K562 treated with DMSO at 1 percent for 4 hours (cell line): ENCODE data around the gene CCL4. TPM values are rescaled to one million over a fixed set of nuclear protein-coding genes. Genes with fewer than 3 reads are reported as not detected.

Source experiments
- total RNA-seq: library from RNA; unstranded; fragments of 300-600 nt; gene quantifications from 2 replicates; pipeline ENCODE4 v1.2.3, GENCODE V29; 2022; ENCODE audit not compliant: insufficient read depth

Gene CCL4
- total RNA-seq = not detected in 2 replicates

DNA sequence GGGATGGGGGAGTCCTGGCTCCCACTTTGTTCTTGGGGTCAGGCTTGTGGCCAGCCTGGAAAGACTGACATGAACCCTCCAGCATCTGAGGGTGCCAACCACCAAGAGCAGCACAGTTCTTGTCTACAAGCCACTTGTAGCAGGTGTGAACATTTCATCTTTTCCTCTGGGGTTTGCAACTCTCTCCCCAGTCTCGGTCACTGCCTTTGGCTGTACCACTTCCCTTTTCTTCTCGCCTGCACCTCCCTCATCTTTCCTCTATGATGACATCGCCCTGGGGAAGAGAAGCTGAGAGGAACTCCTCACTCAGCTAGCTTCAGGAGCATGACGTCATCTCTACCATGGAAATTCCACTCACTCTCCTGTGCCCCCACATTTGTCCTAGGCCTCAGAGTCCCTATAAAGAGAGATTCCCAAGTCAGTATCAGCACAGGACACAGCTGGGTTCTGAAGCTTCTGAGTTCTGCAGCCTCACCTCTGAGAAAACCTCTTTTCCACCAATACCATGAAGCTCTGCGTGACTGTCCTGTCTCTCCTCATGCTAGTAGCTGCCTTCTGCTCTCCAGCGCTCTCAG, at the start of gene CCL4:
Gene CCL4 (plus strand): TSS at position 427 of the 575 bp plus-strand sequence. CDS start 79 bp downstream, at position 506.

GRCh38 chr17:36063786-36064541, 39.7 kb upstream of the CCL4 start, which contains the start of gene CCL18:
Gene CCL18, plus strand, starts transcription at chr17:36064272. Its CDS starts 71 bp downstream, at chr17:36064343.

DNA sequence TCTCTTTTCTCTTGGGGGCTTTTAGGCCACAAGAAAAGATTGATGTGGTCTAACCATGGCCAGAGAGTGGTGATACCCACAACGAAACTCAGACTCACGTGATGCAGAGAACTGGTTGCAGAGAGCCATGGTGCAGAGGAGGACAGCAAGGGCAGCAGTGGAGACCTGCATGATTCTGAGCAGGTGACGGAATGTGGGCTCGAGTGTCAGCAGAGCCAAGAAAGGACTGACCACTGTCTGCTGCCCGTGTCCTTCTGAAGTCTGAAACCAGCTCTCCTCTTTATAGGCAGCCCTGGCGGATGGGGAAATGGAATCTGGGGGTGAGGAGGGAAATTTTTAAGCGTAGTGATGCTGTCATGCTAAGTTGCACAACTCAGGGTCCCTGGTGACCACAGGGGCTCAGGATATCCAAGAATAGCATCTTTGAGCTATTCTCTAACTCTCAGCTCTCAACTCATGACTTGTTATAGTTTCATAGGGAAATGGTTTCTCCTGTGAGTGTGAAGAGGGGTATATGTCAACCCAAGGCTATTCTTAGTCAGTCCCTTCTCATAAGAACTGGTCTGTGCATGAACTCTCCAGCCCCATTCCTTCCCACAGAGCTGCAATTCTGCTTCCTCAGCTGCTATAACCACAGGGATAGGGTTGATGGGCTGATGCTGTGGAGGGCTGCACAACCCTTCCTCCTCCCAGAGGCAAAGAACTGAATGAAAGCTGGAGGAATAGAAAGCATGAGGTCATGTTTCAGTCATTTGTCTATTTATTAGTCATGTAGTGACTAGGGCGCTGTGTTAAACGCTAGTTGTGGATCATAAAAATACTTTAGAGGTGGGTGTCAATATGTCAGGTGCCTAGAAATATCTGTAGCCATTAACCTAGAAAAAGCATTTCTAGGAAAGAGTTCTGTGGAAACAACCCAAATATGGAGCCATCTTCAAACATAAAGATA, 13.5 kb upstream of the CCL4 start, which contains the start of gene CCL3:
Gene CCL3 (minus strand): TSS at position 256 of the 949 bp plus-strand sequence. CDS start 85 bp downstream, at position 171.

Other genes with a start within 250 kb of the CCL4 start
- gene HEATR9, start 234.9 kb upstream of the CCL4 start, total RNA-seq = not detected in 2 replicates
- gene CCL5, start 223.5 kb upstream of the CCL4 start, total RNA-seq = 0.86 TPM in 1 of 2 replicates, not detected in the other
- 11.0 and 11.7 TPM in 2 replicates for gene RDM1, start 173.1 kb upstream of the CCL4 start, total RNA-seq
- not detected in 2 replicates for gene LYZL6, start 160.1 kb upstream of the CCL4 start, total RNA-seq
- not detected in 2 replicates for gene CCL16, start 122.3 kb upstream of the CCL4 start, total RNA-seq
- gene CCL14, start 117.1 kb upstream of the CCL4 start, total RNA-seq = not detected in 2 replicates
- gene CCL15, start 102.3 kb upstream of the CCL4 start, total RNA-seq = not detected in 2 replicates
- not detected in 2 replicates for gene CCL23, start 85.9 kb upstream of the CCL4 start, total RNA-seq
- not detected in 2 replicates for gene CCL18, start 39.6 kb upstream of the CCL4 start, total RNA-seq
- not detected in 2 replicates for gene CCL3, start 13.7 kb upstream of the CCL4 start, total RNA-seq
- gene TBC1D3B, start 72.8 kb downstream of the CCL4 start, total RNA-seq = not detected in 2 replicates
- gene CCL3L1, start 92.9 kb downstream of the CCL4 start, total RNA-seq = not detected in 2 replicates
- not detected in 2 replicates for gene CCL4L2, start 107.2 kb downstream of the CCL4 start, total RNA-seq
- not detected in 2 replicates for gene TBC1D3I, start 160.7 kb downstream of the CCL4 start, total RNA-seq
- not detected in 2 replicates for gene TBC1D3G, start 220.1 kb downstream of the CCL4 start, total RNA-seq